Sigmoid colon (tissue), 7 donors: Measurements from ENCODE around the gene SLC49A4. TPM values are rescaled to one million over a fixed set of nuclear protein-coding genes. Genes with fewer than 3 reads are reported as not detected.

ENCODE experiments used
- DNase-seq: peaks from one replicate; pipeline ENCODE4 v3.0.0-alpha.2; 2019
- H3K27ac ChIP-seq, 4 donors: fragments of 200-600 bp; sonication (generic); one replicate each; pipeline ENCODE4 v1.5.1; 2016 to 2019; ENCODE audit warnings: mild to moderate bottlenecking in 1 of 4
- H3K27me3 ChIP-seq, 3 donors: fragments of 200-600 bp; sonication (generic); one replicate each; pipeline ENCODE4 v1.5.1; 2019; ENCODE audit warnings: mild to moderate bottlenecking in 1 of 3
- H3K36me3 ChIP-seq, 4 donors: fragments of 200-600 bp; sonication (generic); one replicate each; pipeline ENCODE4 v1.5.1; 2016 to 2019
- H3K4me1 ChIP-seq, 4 donors: fragments of 200-600 bp; sonication (generic); one replicate each; pipeline ENCODE4 v1.5.1; 2017 to 2019
- H3K4me3 ChIP-seq, 4 donors: fragments of 200-600 bp; sonication (generic); one replicate each; pipeline ENCODE4 v1.5.1; 2017 to 2019; ENCODE audit warnings: mild to moderate bottlenecking in 2 of 4, moderate library complexity in 1 of 4
- H3K9me3 ChIP-seq, 4 donors: fragments of 200-600 bp in 3 of 4; sonication (generic) in 3 of 4; one replicate each; pipeline versions ENCODE4 v1.5.1 to v1.6.1; 2013 to 2019
- EP300 ChIP-seq, 4 donors: sonication (generic); formaldehyde crosslinking; IDR thresholded peaks; one replicate each; pipeline ENCODE4 v1.6.1; 2017; ENCODE audit warnings: antibody characterized with exemption in 4 of 4
- POLR2A ChIP-seq, 2 donors: fragments of 450-650 bp; IDR thresholded peaks; one replicate each; pipeline ENCODE4 v1.6.1; 2016; ENCODE audit warnings: antibody characterized with exemption in 2 of 2, mild to moderate bottlenecking in 2 of 2, moderate library complexity in 2 of 2
- POLR2AphosphoS5 ChIP-seq, 4 donors: sonication (generic); formaldehyde crosslinking; IDR thresholded peaks; one replicate each; pipeline ENCODE4 v1.6.1; 2017; ENCODE audit warnings: antibody characterized with exemption in 4 of 4
- WGBS, 2 donors: extraction: QIAGEN DNeasy Blood & Tissue Kit; methylation state at CpG; one replicate each; pipeline ENCODE4 v1.1.7; 2013; 5-methylcytosine and 5-hydroxymethylcytosine counted together
- intact Hi-C: fragments of 100-400 bp; cut with DNase I; formaldehyde crosslinking; loops from one replicate; pipeline ENCODE4 v1.15.1; 2023
- polyA plus RNA-seq, 3 donors: library from polyadenylated mRNA; stranded (reverse); fragments of 200-250 nt; gene quantifications; one replicate each; pipeline ENCODE4 v1.2.3, GENCODE V29; 2013
- total RNA-seq, 4 donors: library from RNA; depleted of rRNA; stranded (reverse); fragments of >200 nt; gene quantifications; one replicate each; pipeline ENCODE4 v1.1.0, GENCODE V29; 2016
- TF ChIP-seq, protein P1 (sequence below), 4 experiments: fragments of 450-650 bp in 3 of 4; fragments of 200-600 bp in 1 of 4; IDR thresholded peaks; one replicate each; pipeline ENCODE4 v1.5.1; 2016 to 2019; ENCODE audit warnings: antibody characterized with exemption in 4 of 4, mild to moderate bottlenecking in 3 of 4, moderate library complexity in 2 of 4
- donor health status: healthy with polysubstance abuse.
- donor health status: Bipolar disorder and iron deficiency.
- donor health status: healthy.

Gene SLC49A4
- total and polyA plus RNA-seq, 7 donors = 3.0 to 20.6 (median 15.0) TPM

DNA sequence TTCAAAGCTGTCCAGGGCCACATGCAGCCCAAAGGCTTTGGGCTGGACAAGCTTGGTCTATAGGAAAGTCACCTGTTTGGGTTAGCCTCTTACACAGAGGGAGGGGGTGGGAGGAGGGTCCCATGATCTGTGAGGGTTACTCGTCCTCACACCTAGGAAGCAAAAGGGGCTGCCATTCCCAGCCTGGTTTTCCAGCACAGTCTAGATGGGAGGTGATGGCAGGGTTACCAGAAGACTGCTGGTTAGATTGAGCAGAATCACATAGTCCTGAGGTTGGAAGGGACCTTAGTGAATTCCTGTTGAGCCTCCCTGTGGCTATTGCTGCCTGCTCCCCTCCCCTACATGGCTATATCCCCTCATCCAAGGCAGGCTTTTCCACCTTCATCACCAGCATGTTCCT, 130.9 kb downstream of the SLC49A4 start:
- Histone ChIP-seq H3K4me1 (peaks cover 0 to 9% (median 8%) of the 10 kb centered on the region in 4 donors), H3K27me3 (peaks cover 14 to 31% (median 23%) of the 10 kb centered on the region in 3 donors), H3K9me3 (no peaks in the 10 kb centered on the region), H3K36me3 (no peaks in the 10 kb centered on the region), H3K27ac (no peak overlapping the region), H3K4me3 (no peak overlapping the region)
- DNase-seq = peak; percentile 24
- TF ChIP-seq, protein P1, sequence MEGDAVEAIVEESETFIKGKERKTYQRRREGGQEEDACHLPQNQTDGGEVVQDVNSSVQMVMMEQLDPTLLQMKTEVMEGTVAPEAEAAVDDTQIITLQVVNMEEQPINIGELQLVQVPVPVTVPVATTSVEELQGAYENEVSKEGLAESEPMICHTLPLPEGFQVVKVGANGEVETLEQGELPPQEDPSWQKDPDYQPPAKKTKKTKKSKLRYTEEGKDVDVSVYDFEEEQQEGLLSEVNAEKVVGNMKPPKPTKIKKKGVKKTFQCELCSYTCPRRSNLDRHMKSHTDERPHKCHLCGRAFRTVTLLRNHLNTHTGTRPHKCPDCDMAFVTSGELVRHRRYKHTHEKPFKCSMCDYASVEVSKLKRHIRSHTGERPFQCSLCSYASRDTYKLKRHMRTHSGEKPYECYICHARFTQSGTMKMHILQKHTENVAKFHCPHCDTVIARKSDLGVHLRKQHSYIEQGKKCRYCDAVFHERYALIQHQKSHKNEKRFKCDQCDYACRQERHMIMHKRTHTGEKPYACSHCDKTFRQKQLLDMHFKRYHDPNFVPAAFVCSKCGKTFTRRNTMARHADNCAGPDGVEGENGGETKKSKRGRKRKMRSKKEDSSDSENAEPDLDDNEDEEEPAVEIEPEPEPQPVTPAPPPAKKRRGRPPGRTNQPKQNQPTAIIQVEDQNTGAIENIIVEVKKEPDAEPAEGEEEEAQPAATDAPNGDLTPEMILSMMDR (IDR thresholded peaks at IDR 0.05) = no peak
- no peak for TF ChIP-seq POLR2AphosphoS5 (IDR thresholded peaks at IDR 0.05)
- TF ChIP-seq EP300 (IDR thresholded peaks at IDR 0.05) = no peak
- TF ChIP-seq POLR2A (IDR thresholded peaks at IDR 0.05) = no peak
- 83 to 87% methylated on average over 1 of the region's 1 CpG for WGBS, 2 donors
- intact Hi-C loops = no loop called here

DNA sequence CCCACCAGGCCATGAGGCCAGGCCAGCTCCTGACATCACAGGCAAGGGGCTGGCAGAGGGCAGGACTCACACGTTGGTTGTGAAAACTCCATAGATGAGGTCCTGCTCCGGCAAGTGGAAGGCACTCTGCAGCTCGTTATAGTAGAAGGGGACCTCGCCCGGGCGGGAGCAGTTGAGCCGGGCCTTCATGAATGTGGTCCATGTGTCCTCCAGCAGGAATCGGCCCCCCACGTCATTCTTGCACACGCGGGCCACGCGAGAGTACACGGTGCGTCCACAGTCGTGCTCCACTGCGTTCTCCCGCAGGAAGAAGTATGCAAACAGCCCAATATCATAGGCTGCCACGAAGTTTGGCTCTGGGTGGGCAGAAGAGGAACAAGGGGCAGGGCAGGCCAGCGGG, 131.5 kb downstream of the SLC49A4 start:
- Histone ChIP-seq H3K9me3 (no peaks in the 10 kb centered on the region), H3K4me3 (no peak overlapping the region), H3K27ac (no peak overlapping the region), H3K27me3 (peaks cover 10 to 26% (median 21%) of the 10 kb centered on the region in 3 donors), H3K4me1 (peaks cover 0 to 9% (median 8%) of the 10 kb centered on the region in 4 donors), H3K36me3 (no peaks in the 10 kb centered on the region)
- intact Hi-C loops = no loop called here
- peak; percentile 60 for DNase-seq
- TF ChIP-seq POLR2AphosphoS5 (IDR thresholded peaks at IDR 0.05) (no peak), EP300 (IDR thresholded peaks at IDR 0.05) (no peak), POLR2A (IDR thresholded peaks at IDR 0.05) (no peak)
- TF ChIP-seq, protein P1 (IDR thresholded peaks at IDR 0.05) = no peak
- 88 to 93% methylated on average over 20 of the region's 20 CpGs for WGBS, 2 donors

DNA sequence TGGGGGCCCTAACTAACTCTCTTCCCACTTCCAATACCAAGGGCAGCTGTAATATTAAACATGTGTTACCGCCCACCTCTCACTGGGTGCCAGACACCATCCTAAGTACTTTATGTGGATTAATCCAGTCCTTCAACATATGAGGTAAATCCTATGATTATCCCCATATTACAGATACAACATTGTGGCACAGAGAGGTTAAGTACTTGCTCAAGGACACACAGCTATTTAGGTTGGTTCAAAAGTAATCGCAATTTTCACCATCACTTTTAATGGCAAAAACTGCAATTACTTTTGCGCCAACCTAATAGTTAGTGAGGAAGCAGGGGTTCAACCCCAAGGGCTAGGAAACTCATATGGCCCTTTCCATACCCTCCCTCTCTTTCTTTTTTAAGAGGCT, 131.9 kb downstream of the SLC49A4 start:
- Histone ChIP-seq H3K4me1 (peaks cover 0 to 6% (median 6%) of the 10 kb centered on the region in 4 donors), H3K4me3 (no peak overlapping the region), H3K9me3 (no peaks in the 10 kb centered on the region), H3K27ac (no peak overlapping the region), H3K36me3 (no peaks in the 10 kb centered on the region), H3K27me3 (peaks cover 6 to 21% (median 16%) of the 10 kb centered on the region in 3 donors)
- DNase-seq = no peak
- intact Hi-C loops = no loop called here
- WGBS, 2 donors = 96 to 97% methylated on average over 3 of the region's 3 CpGs
- TF ChIP-seq POLR2AphosphoS5 (IDR thresholded peaks at IDR 0.05) (no peak), EP300 (IDR thresholded peaks at IDR 0.05) (no peak), POLR2A (IDR thresholded peaks at IDR 0.05) (no peak)
- TF ChIP-seq, protein P1 (IDR thresholded peaks at IDR 0.05) = no peak

DNA sequence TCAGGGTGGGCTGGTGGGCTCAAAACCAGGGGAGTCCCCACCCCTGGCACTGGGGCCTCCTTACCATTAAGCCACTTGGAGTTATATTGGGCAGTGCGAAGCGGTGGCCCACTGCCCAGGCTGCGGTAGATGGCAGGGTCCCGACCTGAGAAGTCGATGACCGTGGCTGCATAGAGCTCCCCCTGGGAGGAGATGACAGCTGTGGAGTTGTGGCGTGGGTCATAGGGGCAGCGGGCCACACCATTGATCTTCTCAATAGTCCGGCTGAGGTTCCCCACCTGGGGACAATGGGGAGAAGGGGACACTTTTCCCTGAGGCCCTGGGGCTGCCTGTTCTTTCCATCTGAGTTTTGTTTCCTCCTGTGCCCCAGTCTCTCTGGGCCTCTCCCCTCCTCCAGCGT, 132.9 kb downstream of the SLC49A4 start:
- intact Hi-C loops = no loop called here
- no peaks in the 10 kb centered on the region for H3K9me3 ChIP-seq
- DNase-seq = peak; percentile 42
- no peak overlapping the region for H3K4me3 ChIP-seq
- no peak overlapping the region for H3K27ac ChIP-seq
- TF ChIP-seq POLR2AphosphoS5 (IDR thresholded peaks at IDR 0.05) (no peak), EP300 (IDR thresholded peaks at IDR 0.05) (no peak), POLR2A (IDR thresholded peaks at IDR 0.05) (no peak)
- TF ChIP-seq, protein P1 (IDR thresholded peaks at IDR 0.05) = no peak
- H3K27me3 ChIP-seq = peaks cover 0 to 12% (median 7%) of the 10 kb centered on the region in 3 donors
- WGBS, 2 donors = 89 to 90% methylated on average over 10 of the region's 10 CpGs
- no peaks in the 10 kb centered on the region for H3K4me1 ChIP-seq
- no peaks in the 10 kb centered on the region for H3K36me3 ChIP-seq
